OCI-LY7 (cell line): ENCODE data around the gene MMP20.

Experiments
- EZH2phosphoT487 ChIP-seq: fragments of 200-600 bp; sonication (generic); IDR thresholded peaks from 2 replicates; pipeline ENCODE4 v1.6.1; 2018; ENCODE audit warnings: low read depth, borderline replicate concordance, mild to moderate bottlenecking, mixed run types, antibody characterized with exemption, low read length, moderate library complexity, mixed read lengths
- TF ChIP-seq, protein P1 (sequence below): fragments of 200-600 bp; sonication (generic); conservative IDR thresholded peaks from 2 replicates; pipeline ENCODE4 v1.5.1; 2014; ENCODE audit warnings: mild to moderate bottlenecking, antibody characterized with exemption, low read length, moderate library complexity, mixed read lengths

GRCh38 chr11:102552020-102552419 is 73.1 kb downstream of the MMP20 start:
- TF ChIP-seq, protein P1, sequence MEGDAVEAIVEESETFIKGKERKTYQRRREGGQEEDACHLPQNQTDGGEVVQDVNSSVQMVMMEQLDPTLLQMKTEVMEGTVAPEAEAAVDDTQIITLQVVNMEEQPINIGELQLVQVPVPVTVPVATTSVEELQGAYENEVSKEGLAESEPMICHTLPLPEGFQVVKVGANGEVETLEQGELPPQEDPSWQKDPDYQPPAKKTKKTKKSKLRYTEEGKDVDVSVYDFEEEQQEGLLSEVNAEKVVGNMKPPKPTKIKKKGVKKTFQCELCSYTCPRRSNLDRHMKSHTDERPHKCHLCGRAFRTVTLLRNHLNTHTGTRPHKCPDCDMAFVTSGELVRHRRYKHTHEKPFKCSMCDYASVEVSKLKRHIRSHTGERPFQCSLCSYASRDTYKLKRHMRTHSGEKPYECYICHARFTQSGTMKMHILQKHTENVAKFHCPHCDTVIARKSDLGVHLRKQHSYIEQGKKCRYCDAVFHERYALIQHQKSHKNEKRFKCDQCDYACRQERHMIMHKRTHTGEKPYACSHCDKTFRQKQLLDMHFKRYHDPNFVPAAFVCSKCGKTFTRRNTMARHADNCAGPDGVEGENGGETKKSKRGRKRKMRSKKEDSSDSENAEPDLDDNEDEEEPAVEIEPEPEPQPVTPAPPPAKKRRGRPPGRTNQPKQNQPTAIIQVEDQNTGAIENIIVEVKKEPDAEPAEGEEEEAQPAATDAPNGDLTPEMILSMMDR, result no peak
- no peak for TF ChIP-seq EZH2phosphoT487
